HG03558 (cell line): ENCODE results near the gene NLRP14.

Experiments used
- ATAC-seq: cut with Tn5 transposase; IDR thresholded peaks from one replicate; pipeline ENCODE4 v1.9.1; 2021; ENCODE audit warnings: moderate number of reproducible peaks; ENCODE audit not compliant: unreplicated experiment; ENCODE audit errors: extremely low read depth

NLRP14 gene, protein sequence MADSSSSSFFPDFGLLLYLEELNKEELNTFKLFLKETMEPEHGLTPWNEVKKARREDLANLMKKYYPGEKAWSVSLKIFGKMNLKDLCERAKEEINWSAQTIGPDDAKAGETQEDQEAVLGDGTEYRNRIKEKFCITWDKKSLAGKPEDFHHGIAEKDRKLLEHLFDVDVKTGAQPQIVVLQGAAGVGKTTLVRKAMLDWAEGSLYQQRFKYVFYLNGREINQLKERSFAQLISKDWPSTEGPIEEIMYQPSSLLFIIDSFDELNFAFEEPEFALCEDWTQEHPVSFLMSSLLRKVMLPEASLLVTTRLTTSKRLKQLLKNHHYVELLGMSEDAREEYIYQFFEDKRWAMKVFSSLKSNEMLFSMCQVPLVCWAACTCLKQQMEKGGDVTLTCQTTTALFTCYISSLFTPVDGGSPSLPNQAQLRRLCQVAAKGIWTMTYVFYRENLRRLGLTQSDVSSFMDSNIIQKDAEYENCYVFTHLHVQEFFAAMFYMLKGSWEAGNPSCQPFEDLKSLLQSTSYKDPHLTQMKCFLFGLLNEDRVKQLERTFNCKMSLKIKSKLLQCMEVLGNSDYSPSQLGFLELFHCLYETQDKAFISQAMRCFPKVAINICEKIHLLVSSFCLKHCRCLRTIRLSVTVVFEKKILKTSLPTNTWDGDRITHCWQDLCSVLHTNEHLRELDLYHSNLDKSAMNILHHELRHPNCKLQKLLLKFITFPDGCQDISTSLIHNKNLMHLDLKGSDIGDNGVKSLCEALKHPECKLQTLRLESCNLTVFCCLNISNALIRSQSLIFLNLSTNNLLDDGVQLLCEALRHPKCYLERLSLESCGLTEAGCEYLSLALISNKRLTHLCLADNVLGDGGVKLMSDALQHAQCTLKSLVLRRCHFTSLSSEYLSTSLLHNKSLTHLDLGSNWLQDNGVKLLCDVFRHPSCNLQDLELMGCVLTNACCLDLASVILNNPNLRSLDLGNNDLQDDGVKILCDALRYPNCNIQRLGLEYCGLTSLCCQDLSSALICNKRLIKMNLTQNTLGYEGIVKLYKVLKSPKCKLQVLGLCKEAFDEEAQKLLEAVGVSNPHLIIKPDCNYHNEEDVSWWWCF

DNA sequence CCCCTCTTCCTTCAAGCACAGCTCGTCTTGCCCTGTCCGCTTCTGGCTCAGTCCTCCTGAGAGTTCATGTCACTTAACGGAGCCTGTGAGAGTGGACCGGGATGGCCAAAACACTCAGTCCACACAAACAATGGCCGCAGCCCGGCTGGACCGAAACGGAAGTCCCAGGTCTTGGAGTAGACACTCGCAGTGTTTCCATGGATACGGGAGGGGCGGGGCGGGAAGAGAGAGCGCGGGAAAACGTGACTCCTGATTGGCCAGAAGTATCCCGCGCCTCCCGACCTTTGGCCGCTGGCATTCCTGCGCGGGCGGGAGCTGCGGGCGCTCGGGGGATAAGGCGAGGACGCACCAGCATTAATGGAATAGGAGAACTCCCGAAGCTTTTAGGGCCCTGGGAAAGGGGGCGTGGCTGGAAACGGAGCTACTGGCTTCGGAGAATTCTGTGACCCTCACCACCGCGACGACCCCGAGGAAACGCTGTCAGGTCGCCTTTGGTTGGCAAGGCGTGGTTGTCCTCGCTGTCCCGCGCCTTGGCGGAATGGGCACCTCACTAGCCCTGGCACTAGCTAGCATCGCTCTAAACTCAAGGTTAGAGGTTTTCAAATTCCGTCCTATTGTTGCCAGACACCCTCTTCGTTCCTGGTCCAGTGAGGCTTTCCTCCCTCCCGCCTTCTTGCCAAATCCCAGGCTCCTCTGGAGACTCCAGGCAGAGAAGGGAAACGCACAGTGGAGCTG, at the start of gene NLRP14, which contains the start of gene ZNF214:
TSS of gene NLRP14 (plus strand) at position 297 of the 735 bp plus-strand sequence. CDS start 18,108 bp downstream, outside the sequence.
TSS of gene ZNF214 (minus strand) at position 164 of the 735 bp plus-strand sequence. CDS start 17,511 bp downstream, outside the sequence.
- ATAC-seq: no peak

DNA sequence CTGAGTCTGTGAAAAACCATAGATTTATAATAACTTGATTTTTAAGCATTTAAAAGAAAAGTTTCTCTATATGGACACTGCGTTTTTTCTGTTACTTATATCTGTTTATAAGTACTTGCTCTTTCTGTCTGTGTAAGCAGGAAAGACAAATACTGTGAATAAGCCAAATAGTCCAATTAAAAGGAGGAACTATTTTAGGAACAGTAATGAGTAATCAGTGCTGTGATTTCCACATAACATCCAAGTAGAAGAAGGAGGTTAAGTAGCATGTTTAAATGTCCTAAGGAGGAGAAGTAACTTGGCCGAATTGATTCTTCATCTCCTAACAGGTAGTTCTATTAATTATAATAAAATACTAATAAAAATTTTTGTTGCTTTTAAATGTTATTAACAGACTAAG, 40.9 kb upstream of the NLRP14 start:
- ATAC-seq: no peak

DNA sequence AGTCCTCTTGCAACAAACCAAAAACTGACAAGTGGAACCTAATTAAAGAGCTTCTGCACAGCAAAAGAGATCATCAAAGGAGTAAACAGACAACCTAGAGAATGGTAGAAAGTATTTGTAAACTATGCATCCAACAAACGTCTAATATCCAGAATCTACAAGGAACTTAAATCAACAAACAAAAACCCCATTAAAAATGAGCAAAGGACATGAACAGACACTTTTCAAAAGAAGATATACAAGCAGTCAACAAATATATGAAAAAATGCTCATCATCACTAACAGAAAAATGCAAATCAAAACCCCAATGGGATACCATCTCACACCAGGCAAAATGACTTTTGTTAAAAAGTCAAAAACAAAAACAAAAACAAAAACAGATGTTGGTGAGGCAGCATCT, 33.8 kb upstream of the NLRP14 start:
- ATAC-seq: no peak

DNA sequence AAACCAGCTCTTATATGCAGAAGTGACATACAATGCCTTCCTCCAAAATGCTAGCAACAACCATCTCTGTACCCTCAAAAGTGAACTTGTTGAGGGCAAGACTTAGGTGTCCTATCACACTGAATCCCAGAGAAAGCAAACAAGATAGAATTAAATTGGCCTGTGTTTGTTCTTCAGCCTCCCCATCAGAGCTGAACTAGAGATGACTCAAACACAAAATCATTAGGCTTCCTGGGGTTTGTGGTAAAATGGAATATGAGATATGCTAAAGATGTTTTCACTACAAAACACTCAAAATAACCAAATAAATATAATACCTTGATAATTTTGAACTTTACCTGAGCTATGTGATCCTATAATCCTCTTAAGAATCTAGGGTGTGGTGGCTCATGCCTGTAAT, 31.8 kb upstream of the NLRP14 start:
- ATAC-seq: no peak

DNA sequence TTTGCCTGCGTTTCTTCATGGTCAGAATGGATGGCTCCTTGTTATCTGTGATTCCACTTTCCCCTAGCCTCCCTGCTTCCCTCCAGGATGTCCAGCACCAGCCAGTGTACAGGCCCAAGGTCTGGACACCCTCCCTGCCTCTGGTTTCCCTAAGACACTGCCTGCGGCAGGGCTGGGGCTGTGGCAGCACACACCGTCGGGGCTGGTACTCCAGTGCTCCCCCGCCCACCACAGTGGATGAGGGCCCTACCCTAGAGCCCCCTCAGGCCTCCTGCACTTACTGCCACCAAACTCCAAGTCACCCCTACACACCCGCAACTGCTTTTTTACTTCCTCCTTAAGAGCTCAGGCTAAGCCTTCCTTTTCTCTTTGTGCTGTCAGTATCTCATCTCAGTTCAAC, 29.1 kb upstream of the NLRP14 start:
- ATAC-seq: no peak

DNA sequence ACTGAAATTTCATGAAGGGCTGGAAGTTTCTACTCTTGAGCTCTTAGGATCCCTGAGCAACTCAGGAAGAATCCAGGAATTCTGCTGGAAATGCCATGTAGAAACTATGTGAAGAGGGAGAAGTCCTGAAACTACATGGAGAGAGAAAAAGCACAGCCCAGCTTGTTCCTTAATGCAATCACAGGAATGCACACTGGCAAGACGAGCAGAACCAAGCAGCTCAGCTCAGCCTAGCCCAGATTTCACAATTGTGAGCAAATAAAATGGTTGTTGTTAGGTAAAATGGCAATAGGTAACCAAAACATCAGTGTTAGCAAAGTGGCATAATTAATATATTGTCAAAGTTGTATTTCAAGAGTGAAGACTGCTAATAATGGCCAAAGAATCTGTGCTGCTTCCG, 28.3 kb upstream of the NLRP14 start:
- ATAC-seq: no peak

DNA sequence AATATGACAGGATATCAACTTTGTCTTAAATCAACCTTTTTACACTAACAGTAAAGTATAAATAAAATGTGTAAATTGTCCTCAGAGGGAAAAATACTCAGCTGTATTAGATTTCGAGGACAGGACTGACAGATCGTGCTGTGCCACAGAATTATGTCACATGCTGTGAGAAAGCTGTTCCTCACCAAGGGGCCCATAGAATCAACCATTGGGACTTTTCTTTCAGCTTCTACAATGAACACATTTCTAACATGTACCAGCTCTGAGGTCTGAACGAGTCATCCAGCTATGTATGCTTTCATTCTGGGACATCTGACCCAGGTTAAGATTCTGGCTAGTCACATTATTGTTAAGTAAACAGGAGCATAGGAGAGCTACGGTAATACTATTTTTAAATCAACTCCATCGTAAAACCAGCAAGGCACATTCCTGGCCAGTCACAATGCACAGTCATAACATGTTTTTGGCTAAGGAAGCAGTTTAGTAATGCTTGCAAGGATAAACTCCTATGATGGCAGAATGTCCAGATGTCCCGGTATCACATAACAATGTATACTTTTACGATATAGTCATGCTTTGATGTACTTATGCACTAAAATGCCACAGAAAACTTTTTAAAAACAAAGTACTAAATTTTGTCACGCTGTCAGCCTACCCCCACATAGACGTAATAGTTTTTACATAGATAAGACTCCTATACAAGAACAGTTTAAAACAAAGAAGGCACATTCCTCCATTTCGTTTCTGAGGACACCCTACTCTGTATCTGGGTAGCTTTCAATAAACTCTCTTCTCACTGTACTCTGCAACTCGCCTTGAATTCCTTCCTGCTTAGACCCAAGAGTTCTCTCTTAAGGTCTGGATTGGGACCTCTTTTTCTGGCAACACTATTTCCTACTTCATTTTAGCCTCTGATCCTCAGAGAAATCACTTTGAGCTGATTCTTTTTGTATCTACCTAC, 27.5 kb upstream of the NLRP14 start:
- no peak for ATAC-seq

DNA sequence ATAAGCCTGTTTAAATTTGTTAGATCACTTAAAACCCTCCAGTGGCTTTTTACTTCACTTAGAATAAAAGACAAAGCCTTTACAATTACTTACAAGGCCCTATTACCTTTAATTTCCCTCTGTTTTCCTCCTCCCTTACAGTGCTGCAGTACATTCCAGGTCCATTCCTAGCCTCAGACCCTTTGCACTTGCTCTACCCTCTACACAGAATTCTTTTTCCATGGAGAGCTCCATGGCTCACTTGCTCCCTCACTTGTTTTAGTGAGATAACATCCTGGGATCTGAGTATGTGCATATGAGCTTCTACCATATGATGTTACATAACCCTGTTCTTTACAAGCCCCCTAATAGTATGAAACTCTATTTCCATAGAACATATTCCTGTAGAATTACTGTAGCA, 24.6 kb upstream of the NLRP14 start:
- no peak for ATAC-seq

DNA sequence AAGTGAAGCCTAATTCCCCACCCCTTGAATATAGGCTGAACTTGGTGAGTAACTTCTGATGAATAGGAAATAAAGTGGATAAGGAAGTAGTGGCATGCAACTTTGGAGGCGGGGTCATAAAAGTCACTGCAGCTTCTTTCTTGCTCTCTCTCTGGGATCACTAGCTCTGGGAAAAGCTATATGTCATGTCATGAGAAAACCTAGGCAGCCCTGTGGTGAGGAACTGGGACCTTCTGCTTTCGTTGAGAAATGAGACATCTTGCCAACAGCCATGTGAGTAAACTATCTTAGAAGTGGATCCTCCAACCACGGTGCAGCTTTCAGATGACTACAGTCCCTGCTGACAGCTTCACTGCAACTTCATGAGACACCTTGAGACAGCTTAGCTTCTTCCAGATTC, 15.8 kb upstream of the NLRP14 start:
- ATAC-seq: no peak

DNA sequence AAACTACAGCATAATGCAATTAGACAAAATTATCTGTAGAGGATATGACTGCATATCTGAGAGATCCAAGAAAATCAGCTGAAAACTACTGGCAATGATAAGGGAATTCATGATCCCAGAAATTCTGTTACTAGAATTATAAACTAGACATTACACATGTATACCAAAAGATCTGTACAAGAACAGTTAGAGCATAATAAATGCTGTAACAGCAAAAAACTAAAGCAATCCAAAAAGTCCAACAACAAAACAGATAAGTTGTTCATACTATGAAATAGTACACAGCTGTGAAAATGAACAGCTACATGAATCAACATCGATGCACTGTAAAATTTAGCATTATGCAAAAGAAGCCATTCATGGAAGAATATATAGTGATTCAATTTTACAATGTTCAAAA, 6.2 kb upstream of the NLRP14 start:
- no peak for ATAC-seq

DNA sequence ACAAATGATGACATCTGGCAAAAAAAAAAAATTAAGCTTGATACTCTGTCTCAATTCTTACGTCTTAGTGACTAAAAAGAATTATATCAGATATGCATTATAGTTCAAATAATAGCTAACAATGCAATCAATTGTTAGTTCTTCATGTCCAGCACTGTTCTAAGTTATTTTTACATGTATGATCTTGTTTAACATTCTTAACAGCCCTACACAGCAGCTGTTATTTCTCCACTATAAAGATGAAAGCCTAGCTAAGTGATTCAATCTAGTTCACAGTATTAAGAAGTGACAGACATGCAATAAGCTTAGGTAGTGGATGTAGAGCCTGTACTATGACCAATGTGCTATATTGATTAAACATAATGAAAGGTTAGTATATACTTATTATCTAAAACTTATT, 4.3 kb upstream of the NLRP14 start:
- ATAC-seq: no peak

DNA sequence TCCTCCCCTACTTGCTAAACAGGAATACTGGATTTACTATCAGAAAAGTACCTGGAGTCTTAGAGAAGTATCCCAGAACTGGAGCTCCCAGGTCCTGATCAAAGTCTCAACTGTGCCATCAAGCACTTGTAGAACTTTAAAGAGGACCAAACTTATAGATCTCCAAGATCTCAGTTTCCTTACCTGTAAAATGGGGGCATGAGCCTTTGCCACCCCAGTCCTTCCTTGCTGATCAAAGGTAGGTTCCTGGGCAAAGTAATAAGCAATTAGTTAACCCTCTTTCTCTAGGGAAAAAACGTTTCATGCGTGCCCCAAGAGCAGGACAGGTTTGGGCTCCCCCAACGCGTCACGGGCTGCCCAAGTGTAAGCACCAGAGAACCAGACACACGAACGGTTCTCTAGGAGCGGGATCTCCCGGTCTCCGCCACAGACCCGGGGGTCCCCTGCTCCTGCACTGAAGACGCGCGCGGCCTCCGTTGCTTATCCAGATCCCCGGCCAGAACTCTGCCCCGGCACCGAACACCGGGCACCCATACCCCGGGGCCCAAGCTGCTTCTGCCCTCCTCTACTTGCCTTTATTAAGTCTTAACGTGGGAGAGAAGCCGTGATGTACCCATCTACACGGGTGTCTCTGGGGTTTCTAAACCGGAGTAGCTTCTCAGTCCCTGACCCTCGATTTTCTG, 638 bp upstream of the NLRP14 start:
- ATAC-seq: no peak

DNA sequence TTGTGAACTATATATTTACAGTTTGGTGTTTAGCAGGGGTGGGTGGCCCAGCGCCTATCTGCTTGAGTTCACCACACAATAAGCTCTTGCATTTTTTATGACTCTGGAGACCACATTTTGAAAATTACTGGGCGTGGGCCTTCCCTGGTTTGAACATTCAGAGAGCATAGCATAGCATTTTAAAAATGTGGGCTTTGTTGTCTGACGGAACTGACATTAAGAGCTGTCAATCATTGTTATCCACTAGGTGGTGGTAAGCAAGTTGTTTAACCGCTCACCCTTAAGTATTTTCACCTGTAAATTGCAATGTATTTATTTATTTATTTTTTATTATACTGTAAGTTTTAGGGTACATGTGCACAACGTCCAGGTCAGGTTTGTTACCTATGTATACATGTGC, 1.0 kb downstream of the NLRP14 start:
- ATAC-seq: no peak

DNA sequence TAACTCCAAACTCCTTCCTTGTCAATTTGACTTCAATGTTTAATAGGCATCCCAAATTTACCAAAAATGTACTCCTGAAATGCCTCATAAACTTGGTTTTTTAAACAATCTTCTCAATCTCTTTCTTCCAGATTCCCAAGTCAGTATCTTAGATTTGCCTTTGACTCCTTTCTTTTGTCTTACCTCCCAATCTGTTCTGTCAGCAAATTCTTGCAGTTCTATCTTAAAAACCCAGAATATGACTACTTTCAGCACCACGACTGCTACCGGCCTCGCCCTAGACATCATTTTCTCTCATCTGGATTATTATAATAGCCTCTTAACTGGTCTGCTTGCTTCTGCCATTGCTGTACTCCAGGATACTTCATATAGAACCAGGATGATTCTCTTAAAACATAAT, 7.9 kb downstream of the NLRP14 start:
- ATAC-seq: no peak

DNA sequence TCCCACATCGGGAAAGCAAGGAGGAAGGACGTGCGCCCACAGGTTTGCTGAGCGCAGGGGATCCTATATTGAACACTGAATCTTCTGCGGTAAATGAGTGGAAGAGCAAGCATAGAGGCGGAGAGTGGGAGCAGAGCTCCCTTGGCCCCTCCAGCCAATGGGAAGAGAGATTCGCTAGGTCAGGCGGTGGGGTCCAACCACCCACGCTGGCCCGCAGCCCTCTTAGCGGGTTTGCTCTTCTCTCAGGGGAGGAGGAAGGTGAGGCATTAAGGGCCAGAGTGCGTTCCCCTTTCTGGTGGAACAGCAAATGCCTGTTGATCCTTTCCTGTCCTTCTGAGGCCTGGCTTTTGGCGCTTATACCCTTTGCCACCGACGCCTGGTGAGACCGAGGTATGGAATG, 10.6 kb downstream of the NLRP14 start:
- no peak for ATAC-seq

DNA sequence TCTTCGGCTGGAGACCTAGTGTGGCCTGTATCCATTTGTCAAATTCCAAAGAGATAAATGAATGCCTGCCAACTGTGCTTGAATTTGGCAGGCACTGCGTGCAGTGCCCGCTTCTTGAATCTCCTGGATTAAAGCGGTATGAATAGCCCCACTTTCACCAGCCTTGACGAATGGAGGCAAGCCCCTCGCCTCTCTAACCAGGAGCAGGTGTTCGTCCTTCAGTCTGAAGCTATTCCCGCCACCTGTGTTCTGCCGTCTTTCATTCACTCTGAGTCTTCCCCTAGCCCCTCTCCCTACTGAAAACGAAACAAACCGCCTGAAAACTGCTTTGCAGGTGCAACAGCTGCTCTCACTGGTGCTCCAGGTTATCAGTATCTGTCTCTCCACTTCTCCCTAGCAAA, 11.2 kb downstream of the NLRP14 start:
- no peak for ATAC-seq

DNA sequence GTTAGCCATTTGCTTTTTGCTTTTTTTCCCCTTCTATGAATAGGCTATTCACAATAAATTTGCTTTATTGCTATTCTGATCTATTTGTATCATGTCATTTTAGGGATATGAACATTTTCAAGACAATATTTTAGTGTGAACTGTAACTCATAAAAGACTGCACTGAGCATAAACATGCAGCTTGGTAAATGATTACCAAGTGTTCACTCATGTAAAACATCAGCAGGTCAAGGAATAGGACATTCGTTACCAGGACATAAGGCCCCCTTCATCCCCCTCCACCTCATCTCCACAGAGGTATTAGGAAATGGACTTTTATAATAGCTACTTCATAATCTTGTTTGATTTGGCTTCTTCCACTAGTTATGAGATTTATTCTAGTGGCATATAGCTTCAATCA, 12.4 kb downstream of the NLRP14 start:
- no peak for ATAC-seq

DNA sequence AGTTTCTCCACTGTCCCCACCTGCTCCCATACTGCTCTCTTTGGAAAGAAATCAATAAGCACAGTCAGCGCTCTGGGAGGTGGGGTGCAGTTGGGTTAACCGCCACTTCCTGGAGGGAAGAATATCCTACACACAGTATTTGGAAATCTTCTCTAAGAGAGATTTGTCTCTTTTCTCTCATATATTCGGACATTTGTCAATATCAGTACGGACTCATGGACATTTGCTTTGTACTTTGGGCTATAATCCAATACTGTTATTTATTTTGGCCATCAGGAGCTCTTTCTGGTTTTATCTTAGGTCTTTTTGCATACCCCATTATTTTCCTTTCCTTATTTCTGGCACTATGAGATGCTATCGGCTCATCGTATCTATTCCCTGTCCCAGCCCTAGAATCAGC, 13.7 kb downstream of the NLRP14 start:
- ATAC-seq: no peak
